Activated naive CD4-positive, alpha-beta T cell treated with anti-CD3 and anti-CD28 coated beads, Interleukin-2, amount 50 U/mL, for 72 hours (primary cell): ENCODE results near the gene MPP7. TPM values are rescaled to one million over a fixed set of nuclear protein-coding genes. Genes with fewer than 3 reads are reported as not detected.
"Not testable (repeated sequence)": the region's sequence is repeated elsewhere in the genome, so short reads cannot be mapped to it uniquely, and the experiment has no call there.

ENCODE experiments used
- ATAC-seq, 2 donors: fragments of 150-1000 bp; cut with Tn5 transposase; 2 replicates each; pipeline ENCODE4 v1.10.0; 2021; ENCODE audit warnings: mild to moderate bottlenecking in 2 of 2, moderate library complexity in 2 of 2
- DNase-seq, 2 donors: peaks; one replicate each; pipeline ENCODE4 v3.0.0; 2021 to 2022; ENCODE audit warnings: low spot score in 2 of 2
- H3K27ac Mint-ChIP-seq, 2 donors: one replicate each; pipeline ENCODE4 v1.8.0; 2022; ENCODE audit warnings: mild to moderate bottlenecking in 2 of 2, mixed read lengths in 2 of 2
- H3K36me3 Mint-ChIP-seq, 2 donors: one replicate each; pipeline ENCODE4 v1.8.0; 2022; ENCODE audit warnings: mixed read lengths in 2 of 2
- H3K9me3 Mint-ChIP-seq, 2 donors: one replicate each; pipeline ENCODE4 v1.8.0; 2022; ENCODE audit warnings: mixed read lengths in 2 of 2
- total RNA-seq, 2 donors: library from RNA; stranded (reverse); gene quantifications; one replicate each; pipeline ENCODE4 v1.2.3, GENCODE V29; 2022

MPP7 gene
- total RNA-seq: 10 to 100 TPM; 13.2 to 24.4 TPM

DNA sequence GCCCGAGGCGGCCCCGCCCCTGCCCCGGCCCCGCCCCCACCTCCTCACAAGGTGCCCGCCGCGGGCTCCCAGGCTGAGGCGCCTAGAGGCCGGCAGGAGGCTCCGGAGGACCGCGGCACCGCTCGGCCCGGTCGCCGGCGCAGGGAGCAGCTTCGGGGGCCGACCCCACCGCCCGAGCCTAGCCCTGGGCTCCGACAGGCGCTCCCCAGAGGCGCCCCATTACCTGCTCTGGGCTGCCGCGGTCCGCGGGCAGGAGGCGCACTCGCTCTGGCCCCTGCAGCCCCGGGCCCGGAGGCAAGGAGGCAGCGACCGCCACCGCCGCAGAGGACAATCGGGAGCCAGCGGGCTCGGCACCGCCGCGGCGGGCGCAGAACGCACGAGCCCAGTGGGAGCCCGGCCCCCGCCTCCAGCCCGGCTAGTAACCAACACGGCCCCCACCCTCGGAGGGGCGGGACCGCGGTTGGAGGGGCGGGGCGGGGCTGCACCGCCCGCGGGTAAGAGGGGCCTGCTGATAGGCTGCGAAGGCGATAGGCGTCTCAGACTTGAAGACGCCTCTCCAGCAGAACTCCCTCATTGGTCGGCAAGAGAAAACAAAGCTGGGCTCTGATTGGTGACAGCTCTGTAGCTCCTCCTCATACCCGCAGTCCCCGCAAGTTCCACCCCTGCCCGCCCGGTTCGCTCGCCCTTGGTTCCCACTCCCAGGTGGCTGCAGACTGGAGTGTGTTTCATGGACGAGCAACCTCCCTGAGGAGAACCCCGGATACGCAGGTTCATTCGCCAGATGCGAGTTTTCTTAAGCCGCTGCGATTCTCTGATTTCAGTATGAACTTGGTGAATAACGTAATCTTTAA, at the start of gene MPP7:
MPP7 (minus strand) TSS at position 427 of the 851 bp plus-strand sequence. CDS start 64,460 bp downstream, outside the sequence.
- Mint-ChIP-seq H3K27ac (peak within 1 kb of the TSS; percentile 79 to 83), H3K9me3 (no peaks in the 10 kb centered on the region), H3K36me3 (no peaks in the 10 kb centered on the region)
- DNase-seq (peak; percentile 96 to 98), ATAC-seq (peak; percentile 92 to 95)

DNA sequence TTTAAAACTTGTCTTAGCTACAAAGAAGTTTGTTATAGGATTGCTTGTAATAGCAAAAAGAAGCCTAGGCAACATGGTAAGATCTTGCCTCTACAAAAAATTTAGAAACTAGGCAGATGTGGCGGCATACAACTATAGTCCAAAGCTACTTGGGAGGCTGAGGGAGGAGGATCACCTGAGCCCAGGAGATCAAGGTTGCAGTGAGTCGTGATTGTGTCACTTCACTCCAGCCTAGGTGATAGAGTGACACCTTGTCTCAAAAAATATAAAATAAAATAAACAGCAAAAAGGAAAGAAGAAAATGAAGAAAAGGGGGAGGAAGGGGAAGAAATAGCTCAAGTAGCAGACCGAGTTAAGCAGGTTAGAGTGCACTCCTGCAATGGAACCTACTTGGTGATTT, 47.0 kb upstream of the MPP7 start:
- peaks cover 10 to 21% of the 10 kb centered on the region in 2 donors for H3K9me3 Mint-ChIP-seq
- no peak for DNase-seq
- no peak overlapping the region for H3K27ac Mint-ChIP-seq
- peaks cover 18 to 19% of the 10 kb centered on the region in 2 donors for H3K36me3 Mint-ChIP-seq
- ATAC-seq: no peak

DNA sequence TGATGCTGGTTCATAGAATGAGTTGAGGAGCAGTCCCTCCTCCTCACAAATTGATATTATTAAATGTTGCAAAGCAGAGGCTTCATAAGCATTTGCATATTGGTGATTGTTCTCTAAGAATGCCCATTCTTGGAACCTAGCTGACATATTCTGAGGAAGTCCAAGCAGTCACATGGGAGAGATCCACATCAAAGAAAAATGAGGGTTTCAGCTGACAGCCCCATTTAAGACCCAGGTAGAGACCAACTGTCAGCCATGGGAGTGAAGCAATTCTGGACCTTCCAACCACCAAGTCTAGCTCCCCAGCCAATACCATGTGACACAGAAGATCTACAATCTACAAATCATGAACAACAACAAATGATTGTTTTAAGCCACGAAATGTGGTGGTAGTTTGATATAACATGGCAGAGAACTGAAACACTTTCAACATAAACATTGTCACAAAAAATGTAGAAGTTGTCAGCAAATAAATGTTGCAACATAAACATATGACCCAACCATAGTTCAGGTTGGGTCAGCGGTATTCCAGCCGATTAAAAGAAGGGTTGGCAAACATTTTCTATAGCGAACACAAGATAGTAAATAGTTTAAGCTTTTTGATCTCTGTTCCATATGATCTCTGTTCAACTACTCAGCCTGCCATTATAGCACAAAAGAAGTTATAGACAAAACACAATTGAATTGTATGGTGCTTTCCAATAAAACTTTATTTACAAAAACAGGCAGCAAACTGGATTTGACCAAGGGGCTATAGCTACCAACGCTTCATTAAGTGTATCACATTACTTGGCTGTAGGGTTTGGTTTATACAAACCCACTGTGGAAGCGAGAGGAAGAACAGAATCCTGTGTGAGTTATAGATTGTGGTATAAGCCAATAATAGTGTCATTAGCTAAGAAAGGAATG, 41.4 kb upstream of the MPP7 start:
- H3K36me3 Mint-ChIP-seq: peaks cover 22 to 52% of the 10 kb centered on the region in 2 donors
- H3K9me3 Mint-ChIP-seq: peaks cover 15 to 33% of the 10 kb centered on the region in 2 donors
- DNase-seq (no peak), ATAC-seq (no peak)
- H3K27ac Mint-ChIP-seq: no peak overlapping the region

GRCh38 chr10:28343252-28343651, 40.4 kb upstream of the MPP7 start:
- Mint-ChIP-seq H3K36me3 (peaks cover 22 to 60% of the 10 kb centered on the region in 2 donors), H3K9me3 (peaks cover 15 to 33% of the 10 kb centered on the region in 2 donors), H3K27ac (no peak overlapping the region)
- DNase-seq: no peak
- ATAC-seq: no peak

DNA sequence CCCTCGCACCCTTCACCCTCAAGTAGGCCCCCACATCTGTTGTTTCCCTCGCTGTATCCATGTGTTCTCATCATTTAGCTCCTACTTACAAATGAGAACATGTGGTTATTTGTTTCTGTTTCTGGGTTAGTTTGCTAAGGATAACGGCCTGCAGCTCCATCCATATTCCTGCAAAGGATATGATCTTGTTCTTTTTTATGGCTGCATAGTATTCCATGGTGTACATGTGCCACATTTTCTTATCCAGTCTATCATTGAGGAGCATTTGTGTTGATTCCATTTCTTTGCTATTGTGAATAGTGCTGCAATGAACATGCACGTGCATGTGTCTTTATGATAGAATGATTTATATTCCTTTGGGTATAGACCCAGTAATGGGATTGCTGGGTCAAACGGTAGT, 38.8 kb upstream of the MPP7 start:
- H3K27ac Mint-ChIP-seq, ATAC-seq, DNase-seq: not testable (repeated sequence)
- Mint-ChIP-seq H3K9me3 (peaks cover 6 to 26% of the 10 kb centered on the region in 2 donors), H3K36me3 (peaks cover 13 to 52% of the 10 kb centered on the region in 2 donors)

DNA sequence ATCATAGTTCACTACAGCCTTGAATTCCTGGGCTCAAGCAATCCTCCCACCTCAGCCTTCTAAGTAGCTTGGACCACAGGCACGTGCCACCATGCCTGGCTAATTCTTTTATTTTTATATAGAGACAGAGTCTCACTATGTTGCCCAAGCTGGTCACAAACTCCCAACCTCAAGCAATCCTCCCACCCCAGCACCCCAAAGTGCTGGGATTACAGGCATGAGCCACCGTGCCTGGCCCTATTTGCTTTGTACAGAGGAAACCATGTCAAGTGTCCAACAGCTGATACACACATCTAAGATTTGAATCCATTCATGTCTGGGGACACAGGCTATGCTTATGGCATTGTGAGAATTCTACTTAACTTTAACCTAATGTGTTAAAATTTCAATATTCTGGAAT, 29.9 kb upstream of the MPP7 start:
- no peak for DNase-seq
- Mint-ChIP-seq H3K27ac (peak overlapping the region; percentile 94 to 97), H3K9me3 (no peaks in the 10 kb centered on the region)

DNA sequence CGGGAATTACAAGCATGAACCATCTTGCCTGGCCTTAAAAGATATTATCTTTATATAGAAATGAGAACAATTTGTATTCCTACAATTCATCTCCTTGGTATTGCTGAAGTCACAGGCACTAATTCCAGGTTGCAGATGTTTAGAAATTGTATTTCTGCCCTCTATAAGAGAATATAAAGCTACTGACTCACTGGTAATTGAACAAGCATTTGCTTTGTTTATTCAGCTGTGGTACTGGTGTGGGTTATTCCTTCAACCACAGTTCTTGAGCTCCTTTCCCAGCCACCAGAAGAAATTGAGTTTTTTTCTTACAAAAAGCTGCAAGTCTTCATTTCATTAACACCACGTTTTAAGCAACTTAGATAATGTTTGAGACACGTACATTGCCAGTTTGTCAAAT, 29.0 kb upstream of the MPP7 start:
- H3K27ac Mint-ChIP-seq: peak overlapping the region in 1 of 2 donors; percentile 97
- peaks cover 0 to 4% of the 10 kb centered on the region in 2 donors for H3K36me3 Mint-ChIP-seq
- ATAC-seq (no peak), DNase-seq (no peak)
- no peaks in the 10 kb centered on the region for H3K9me3 Mint-ChIP-seq

More for the DNA sequence above, 29.9 kb upstream of the MPP7 start:
- no peak for ATAC-seq
- peaks cover 0 to 4% of the 10 kb centered on the region in 2 donors for H3K36me3 Mint-ChIP-seq

DNA sequence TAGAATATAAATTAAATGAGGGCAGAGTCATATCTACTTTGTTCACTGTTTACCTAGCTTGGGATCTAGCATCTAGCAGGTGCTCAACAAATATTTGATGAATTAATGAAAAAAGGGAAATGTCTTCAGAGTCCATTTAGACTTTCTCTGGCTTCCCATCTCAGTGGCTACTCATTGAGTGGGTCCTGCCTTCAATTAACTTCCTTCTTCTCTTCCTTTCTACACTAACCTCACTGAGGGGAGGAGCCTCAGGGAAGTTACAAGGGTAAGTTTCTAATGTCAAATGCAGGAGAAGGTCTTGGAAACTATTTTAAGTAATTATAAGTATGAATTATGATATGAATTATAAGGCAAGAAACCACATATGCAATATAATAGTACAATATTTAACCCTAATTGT, 28.2 kb upstream of the MPP7 start:
- Mint-ChIP-seq H3K36me3 (peaks cover 0 to 7% of the 10 kb centered on the region in 2 donors), H3K9me3 (no peaks in the 10 kb centered on the region), H3K27ac (peak overlapping the region; percentile 80 to 87)
- no peak for ATAC-seq
- no peak for DNase-seq

DNA sequence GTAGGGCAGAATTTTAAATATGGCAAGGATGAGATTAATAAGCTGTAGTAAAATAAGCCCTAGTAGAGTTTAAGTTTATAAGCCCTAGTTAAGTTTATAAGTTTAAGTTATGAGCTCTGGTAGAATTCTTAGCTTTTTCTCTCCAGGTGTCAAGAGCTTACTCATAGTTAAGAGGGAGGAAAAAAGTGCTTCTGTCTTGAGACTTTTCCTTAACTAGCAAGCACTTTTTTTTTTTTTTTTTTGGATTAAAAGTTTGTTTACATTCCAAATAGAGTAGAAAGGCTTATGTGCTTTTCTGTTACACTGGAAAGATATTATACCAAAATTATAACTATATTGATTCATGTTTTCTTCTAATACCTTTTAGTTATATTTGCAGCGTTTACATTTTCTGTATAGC, 25.5 kb upstream of the MPP7 start:
- Mint-ChIP-seq H3K27ac (peak overlapping the region in 1 of 2 donors; percentile 87), H3K9me3 (no peaks in the 10 kb centered on the region), H3K36me3 (peaks cover 0 to 7% of the 10 kb centered on the region in 2 donors)
- ATAC-seq (no peak), DNase-seq (no peak)

- peaks cover 0 to 7% of the 10 kb centered on the region in 2 donors for H3K36me3 Mint-ChIP-seq
- ATAC-seq (no peak), DNase-seq (no peak)
- no peaks in the 10 kb centered on the region for H3K9me3 Mint-ChIP-seq
- peak overlapping the region in 1 of 2 donors; percentile 11 for H3K27ac Mint-ChIP-seq
These were observed 24.6 kb upstream of the MPP7 start for GRCh38 chr10:28327491-28327880.

DNA sequence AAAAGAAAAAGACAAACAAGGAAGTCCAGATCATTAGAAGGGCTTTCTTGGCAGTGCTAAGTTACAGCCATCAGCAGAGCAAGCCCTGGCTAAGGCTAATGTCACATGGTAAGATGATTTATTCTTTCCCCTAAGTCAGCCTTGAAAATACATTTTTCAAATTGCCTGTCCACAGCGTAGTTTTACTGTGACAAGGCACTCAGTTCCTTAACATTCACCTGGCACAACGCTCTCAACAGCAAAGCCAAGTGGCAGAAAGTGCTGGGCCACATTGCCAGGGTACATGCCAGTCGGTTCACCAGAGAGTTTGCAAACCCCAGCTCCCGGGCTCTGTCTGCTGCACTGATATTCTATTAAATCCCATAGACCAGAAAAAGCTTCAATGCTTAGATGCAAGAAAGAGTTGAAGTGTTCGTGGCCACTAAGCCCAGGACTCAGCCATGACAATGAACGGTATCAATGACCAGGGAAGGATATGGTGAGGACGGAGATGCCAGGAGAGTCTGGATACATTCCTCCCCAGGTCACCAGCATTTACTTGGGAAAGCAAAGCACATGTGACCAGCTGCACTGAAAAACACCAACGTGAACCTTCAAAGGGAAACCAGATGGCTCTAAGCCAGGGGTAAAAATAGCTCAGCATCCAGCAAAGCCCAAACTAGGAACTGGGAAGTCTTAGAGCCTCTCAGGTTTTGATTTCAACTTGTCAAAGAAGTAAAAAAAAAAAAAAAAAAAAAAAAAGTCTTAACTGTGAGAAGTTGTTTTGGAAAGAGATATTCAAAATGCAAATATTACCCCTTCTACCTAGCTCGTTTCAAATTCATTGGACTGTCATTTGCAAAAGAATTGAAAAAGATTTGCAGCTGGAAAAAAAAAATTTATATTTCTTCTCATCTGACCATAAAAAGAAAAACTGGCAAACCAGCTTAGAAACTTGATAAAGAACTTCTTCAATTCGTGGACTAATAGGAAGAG, 23.9 kb upstream of the MPP7 start:
- peak overlapping the region in 1 of 2 donors; percentile 68 for H3K27ac Mint-ChIP-seq
- H3K9me3 Mint-ChIP-seq: no peaks in the 10 kb centered on the region
- peak; percentile 30 to 50 for ATAC-seq
- no peak for DNase-seq
- H3K36me3 Mint-ChIP-seq: peaks cover 0 to 7% of the 10 kb centered on the region in 2 donors

- DNase-seq (no peak), ATAC-seq (no peak)
- no peak overlapping the region for H3K27ac Mint-ChIP-seq
- no peaks in the 10 kb centered on the region for H3K9me3 Mint-ChIP-seq
- H3K36me3 Mint-ChIP-seq: no peaks in the 10 kb centered on the region
These were observed 17.9 kb upstream of the MPP7 start for GRCh38 chr10:28320799-28321198.

DNA sequence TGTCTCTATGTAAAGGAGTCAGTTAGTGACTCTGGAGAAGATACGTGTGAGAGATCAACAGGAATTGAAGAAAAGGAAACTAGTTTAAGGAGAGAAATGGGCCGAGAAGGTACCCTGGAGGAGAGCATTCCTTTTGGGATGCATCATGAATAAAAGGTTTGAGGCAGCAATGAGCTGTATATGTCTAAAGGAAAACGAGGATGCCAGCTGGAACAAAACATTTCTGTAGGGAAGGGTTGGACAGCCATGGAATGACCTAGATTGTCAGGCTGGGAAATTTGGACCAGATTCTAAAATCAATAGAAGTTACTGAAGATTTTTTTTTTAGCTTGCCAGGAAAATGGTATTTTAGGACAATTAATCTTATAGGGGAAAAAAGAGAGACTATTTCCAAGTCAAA, 17.2 kb upstream of the MPP7 start:
- no peaks in the 10 kb centered on the region for H3K36me3 Mint-ChIP-seq
- H3K27ac Mint-ChIP-seq: no peak overlapping the region
- no peak for ATAC-seq
- DNase-seq: no peak
- no peaks in the 10 kb centered on the region for H3K9me3 Mint-ChIP-seq

DNA sequence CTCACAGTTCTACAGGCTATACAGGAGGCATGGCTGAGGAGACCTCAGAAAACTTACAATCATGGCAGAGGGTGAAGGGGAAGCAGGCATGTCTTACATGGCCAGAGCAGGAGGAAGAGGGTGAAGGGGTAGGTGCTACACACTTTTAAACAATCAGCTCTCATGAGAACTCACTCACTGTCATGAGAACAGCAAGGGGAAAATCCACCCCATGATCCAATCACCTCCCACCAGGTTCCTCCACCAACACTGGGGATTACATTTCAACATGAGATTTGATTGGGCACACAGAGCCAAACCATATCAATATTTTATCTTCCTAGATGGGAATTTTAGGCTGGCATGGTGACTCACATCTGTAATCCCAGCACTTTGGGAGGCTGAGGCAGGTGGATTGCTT, 16.2 kb upstream of the MPP7 start:
- H3K27ac Mint-ChIP-seq, H3K9me3 Mint-ChIP-seq, DNase-seq, H3K36me3 Mint-ChIP-seq, ATAC-seq: not testable (repeated sequence)

- Mint-ChIP-seq H3K27ac (no peak overlapping the region), H3K36me3 (no peaks in the 10 kb centered on the region), H3K9me3 (no peaks in the 10 kb centered on the region)
- ATAC-seq: no peak
- no peak for DNase-seq
These were observed 15.8 kb upstream of the MPP7 start for GRCh38 chr10:28318626-28319025.

- DNase-seq (no peak), ATAC-seq (no peak)
- Mint-ChIP-seq H3K36me3 (no peaks in the 10 kb centered on the region), H3K27ac (no peak overlapping the region), H3K9me3 (peaks cover 0 to under 1% of the 10 kb centered on the region in 2 donors)
These were observed 14.9 kb upstream of the MPP7 start for GRCh38 chr10:28317760-28318159.
